Mammary epithelial cell (primary cell): ENCODE measurements around the gene PALLD.

Source experiments
- EZH2 ChIP-seq: IDR thresholded peaks from 2 replicates; pipeline ENCODE4 v1.6.1; 2012; ENCODE audit warnings: low read length, inconsistent platforms, borderline replicate concordance
- TF ChIP-seq, protein P1 (sequence below), 2 donors: IDR thresholded peaks in 1 of 2; conservative IDR thresholded peaks in 1 of 2; 2 replicates each; pipeline ENCODE4 v1.5.1; 2011 to 2012; ENCODE audit warnings: inconsistent platforms in 2 of 2, low read length in 2 of 2, mild to moderate bottlenecking in 2 of 2, control low read depth in 1 of 2, low read depth in 1 of 2; ENCODE audit not compliant: insufficient read depth in 1 of 2; ENCODE audit errors: extremely low read depth in 1 of 2

GRCh38 chr4:168769416-168769815 is 272.6 kb downstream of the PALLD start:
- TF ChIP-seq, protein P1, sequence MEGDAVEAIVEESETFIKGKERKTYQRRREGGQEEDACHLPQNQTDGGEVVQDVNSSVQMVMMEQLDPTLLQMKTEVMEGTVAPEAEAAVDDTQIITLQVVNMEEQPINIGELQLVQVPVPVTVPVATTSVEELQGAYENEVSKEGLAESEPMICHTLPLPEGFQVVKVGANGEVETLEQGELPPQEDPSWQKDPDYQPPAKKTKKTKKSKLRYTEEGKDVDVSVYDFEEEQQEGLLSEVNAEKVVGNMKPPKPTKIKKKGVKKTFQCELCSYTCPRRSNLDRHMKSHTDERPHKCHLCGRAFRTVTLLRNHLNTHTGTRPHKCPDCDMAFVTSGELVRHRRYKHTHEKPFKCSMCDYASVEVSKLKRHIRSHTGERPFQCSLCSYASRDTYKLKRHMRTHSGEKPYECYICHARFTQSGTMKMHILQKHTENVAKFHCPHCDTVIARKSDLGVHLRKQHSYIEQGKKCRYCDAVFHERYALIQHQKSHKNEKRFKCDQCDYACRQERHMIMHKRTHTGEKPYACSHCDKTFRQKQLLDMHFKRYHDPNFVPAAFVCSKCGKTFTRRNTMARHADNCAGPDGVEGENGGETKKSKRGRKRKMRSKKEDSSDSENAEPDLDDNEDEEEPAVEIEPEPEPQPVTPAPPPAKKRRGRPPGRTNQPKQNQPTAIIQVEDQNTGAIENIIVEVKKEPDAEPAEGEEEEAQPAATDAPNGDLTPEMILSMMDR (conservative IDR thresholded peaks at IDR 0.05 in 1 of 2, IDR thresholded peaks at IDR 0.05 in 1 of 2; ENCODE audit: extremely low read depth in 1 of 2, insufficient read depth in 1 of 2, low read depth in 1 of 2, low read length in 2 of 2): no peak
- no peak for TF ChIP-seq EZH2
